Left ventricle myocardium inferior (tissue), 1 donor: Measurements from ENCODE around the gene SERP2. TPM values are rescaled to one million over a fixed set of nuclear protein-coding genes. Genes with fewer than 3 reads are reported as not detected.

Source experiments
- DNase-seq: peaks from one replicate; pipeline ENCODE4 v3.0.0-alpha.2; 2020
- H3K27ac ChIP-seq: fragments of 200-600 bp; replicated peaks from 2 replicates; pipeline ENCODE4 v1.8.0; 2021
- H3K27me3 ChIP-seq: fragments of 200-600 bp; 2 replicates; pipeline ENCODE4 v1.8.0; 2021; ENCODE audit warnings: low read depth
- H3K36me3 ChIP-seq: fragments of 200-600 bp; 2 replicates; pipeline ENCODE4 v1.8.0; 2021
- H3K4me1 ChIP-seq: fragments of 200-600 bp; 2 replicates; pipeline ENCODE4 v1.8.0; 2021
- H3K4me3 ChIP-seq: fragments of 200-600 bp; 2 replicates; pipeline ENCODE4 v1.8.0; 2021; ENCODE audit warnings: mild to moderate bottlenecking, moderate library complexity
- H3K9me3 ChIP-seq: fragments of 200-600 bp; replicated peaks from 2 replicates; pipeline ENCODE4 v1.8.0; 2021
- intact Hi-C: fragments of 100-400 bp; cut with micrococcal nuclease; formaldehyde crosslinking; loops from one replicate; pipeline ENCODE4 v1.11.0; 2022
- total RNA-seq: library from RNA; stranded (reverse); fragmentation: NEBNext Ultra II Directional; extraction: Animal tissue kit (Norgen Biotek cat#: 25700); gene quantifications from one replicate; pipeline ENCODE4 v1.2.1, GENCODE V29; 2021
- TF ChIP-seq, protein P1 (sequence below): fragments of 200-600 bp; IDR thresholded peaks from 2 replicates; pipeline ENCODE4 v1.8.0; 2021; ENCODE audit warnings: antibody characterized with exemption, mild to moderate bottlenecking, borderline replicate concordance
- donor health status: DM: no; HTN: yes; CAD: no; lungs with severe emphysema.

SERP2 gene
- total RNA-seq, 1 donor from 2014 or later, result 13.0 TPM

DNA sequence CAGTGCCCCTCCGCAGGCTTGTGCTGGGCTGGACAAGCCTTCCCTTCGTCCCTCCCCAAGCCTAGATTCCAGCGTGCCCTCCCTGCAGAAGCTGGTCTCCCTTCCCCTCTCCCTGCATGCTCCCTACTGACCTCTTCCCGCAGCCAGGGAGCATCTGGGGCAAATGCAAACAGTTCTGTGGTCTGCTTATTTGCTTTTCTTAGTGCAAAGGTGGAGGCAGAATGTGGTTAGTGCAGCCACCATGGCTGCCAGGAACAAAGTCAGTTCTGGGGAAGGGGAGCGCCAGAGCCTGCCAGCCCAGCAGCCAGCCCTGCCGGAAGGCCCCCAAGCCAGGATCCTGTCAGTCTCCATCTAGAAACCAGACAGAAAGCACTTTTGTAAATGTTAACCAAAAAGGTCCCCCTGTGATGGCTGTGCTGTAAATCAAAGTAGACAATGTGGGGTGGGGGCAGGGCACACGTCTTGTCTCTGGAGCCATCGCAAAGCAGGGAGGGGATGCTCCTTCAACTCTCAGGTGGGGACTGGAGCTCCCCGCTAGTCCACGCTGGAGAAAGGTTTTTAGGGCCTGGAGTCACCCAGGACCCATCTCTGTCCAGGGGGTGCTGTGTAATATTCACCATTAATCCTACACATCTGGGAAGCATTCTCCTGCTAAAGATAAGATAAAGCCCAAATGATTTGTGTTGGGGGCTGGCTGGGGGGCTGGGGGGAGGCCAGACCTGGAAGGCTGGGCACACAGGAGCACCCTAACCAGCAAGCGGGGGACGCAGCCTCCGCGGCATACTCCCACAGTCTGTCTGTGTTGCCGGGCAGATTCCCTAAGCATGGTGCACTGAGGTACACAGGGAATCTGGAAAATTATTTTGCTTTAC lies 30.9 kb downstream of the SERP2 start:
- TF ChIP-seq, protein P1, sequence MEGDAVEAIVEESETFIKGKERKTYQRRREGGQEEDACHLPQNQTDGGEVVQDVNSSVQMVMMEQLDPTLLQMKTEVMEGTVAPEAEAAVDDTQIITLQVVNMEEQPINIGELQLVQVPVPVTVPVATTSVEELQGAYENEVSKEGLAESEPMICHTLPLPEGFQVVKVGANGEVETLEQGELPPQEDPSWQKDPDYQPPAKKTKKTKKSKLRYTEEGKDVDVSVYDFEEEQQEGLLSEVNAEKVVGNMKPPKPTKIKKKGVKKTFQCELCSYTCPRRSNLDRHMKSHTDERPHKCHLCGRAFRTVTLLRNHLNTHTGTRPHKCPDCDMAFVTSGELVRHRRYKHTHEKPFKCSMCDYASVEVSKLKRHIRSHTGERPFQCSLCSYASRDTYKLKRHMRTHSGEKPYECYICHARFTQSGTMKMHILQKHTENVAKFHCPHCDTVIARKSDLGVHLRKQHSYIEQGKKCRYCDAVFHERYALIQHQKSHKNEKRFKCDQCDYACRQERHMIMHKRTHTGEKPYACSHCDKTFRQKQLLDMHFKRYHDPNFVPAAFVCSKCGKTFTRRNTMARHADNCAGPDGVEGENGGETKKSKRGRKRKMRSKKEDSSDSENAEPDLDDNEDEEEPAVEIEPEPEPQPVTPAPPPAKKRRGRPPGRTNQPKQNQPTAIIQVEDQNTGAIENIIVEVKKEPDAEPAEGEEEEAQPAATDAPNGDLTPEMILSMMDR, result no peak

DNA sequence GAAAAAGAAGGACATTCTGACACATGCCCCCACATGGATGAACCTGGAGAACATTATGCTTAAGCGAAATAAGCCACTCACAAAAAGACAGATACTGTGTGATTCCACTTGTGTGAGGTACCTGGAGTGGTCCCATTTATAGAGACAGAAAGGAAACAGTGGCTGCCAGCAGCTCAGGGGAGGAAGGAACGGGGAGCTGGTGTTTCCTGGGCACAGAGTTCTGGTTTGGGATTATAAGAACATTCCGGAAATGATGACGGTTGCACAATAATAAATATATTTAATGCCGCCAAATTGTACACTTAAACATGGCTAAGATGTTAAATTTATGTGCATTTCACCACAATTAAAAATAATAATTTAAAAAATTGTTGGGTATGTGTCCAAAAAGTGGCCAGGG lies 33.0 kb downstream of the SERP2 start:
- no peak overlapping the region for H3K4me3 ChIP-seq
- no peaks in the 10 kb centered on the region for H3K9me3 ChIP-seq
- no peaks in the 10 kb centered on the region for H3K27me3 ChIP-seq
- H3K27ac ChIP-seq, result no peak overlapping the region
- no peaks in the 10 kb centered on the region for H3K36me3 ChIP-seq
- peaks cover 7% of the 10 kb centered on the region for H3K4me1 ChIP-seq
- TF ChIP-seq, protein P1, result no peak
- intact Hi-C loops, result no loop called here
- DNase-seq, result no peak

More for the DNA sequence above, 30.9 kb downstream of the SERP2 start:
- Histone ChIP-seq H3K27me3 (no peaks in the 10 kb centered on the region), H3K36me3 (no peaks in the 10 kb centered on the region), H3K9me3 (no peaks in the 10 kb centered on the region), H3K4me1 (peaks cover 7% of the 10 kb centered on the region), H3K27ac (no peak overlapping the region), H3K4me3 (no peak overlapping the region)
- no peak for DNase-seq
- intact Hi-C loops, result no loop called here

DNA sequence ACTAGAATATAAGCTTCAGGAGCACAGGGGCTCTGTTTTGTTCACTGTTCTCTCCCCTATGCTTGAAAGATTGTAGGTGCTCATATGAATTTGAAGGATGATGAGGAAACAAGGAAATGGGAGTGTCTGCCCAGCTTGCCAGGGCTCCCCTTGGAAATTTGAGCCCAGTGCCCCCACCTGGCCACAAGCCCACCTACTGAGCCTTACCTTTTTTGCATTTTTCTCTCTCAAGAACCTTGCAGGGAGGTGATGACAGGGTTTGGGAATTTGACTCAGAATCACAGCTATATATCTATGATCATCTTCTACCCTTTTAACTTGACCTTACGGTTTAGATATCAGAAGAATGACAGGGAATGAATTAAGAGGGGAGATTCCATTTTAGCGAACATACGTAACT lies 33.8 kb downstream of the SERP2 start:
- intact Hi-C loops, result no loop called here
- H3K36me3 ChIP-seq, result no peaks in the 10 kb centered on the region

DNA sequence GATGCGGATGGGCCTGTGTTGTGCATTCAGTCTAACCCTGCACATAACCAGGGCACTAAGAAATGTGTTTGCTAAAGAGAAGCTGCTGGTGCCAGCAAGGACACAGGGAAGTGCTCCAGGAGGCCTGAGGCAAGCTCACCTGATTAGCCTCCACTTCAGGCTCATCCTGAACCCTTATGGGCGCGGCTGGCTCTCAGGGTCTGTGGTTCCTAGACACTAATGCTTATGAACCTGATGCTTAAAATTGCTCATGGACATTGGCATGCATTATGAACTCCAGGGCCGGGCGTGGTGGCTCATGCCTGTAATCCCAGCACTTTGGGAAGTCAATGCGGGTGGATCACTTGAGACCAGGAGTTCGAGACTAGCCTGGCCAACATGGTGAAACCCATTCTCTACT lies 34.3 kb downstream of the SERP2 start:
- TF ChIP-seq, protein P1, result no peak
- Histone ChIP-seq H3K27me3 (no peaks in the 10 kb centered on the region), H3K9me3 (no peaks in the 10 kb centered on the region), H3K4me3 (no peak overlapping the region), H3K27ac (no peak overlapping the region), H3K36me3 (no peaks in the 10 kb centered on the region), H3K4me1 (peaks cover 7% of the 10 kb centered on the region)
- DNase-seq, result no peak
- intact Hi-C loops, result no loop called here

More for the DNA sequence above, 33.8 kb downstream of the SERP2 start:
- Histone ChIP-seq H3K4me1 (peaks cover 7% of the 10 kb centered on the region), H3K4me3 (no peak overlapping the region), H3K9me3 (no peaks in the 10 kb centered on the region), H3K27ac (no peak overlapping the region), H3K27me3 (no peaks in the 10 kb centered on the region)
- TF ChIP-seq, protein P1, result no peak
- no peak for DNase-seq

DNA sequence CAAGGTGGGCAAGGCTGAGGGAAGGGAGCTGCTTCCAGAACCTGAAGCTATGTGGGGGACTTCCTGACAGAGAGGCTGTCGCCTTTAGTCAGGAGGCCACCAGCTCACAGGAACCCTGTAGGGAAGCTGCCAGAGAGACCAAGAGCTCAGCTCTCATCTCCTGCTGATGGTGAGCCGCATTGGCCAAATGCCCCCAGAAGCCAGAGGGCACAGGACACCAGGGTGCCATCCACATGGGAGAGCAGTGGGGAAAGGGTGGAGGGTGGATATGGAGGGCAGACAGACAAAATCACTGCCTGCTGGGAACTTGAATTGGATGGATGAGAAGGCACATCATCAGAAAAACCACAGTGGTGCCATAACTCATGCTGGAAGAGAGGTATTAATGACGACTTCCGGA lies 36.0 kb downstream of the SERP2 start:
- H3K4me3 ChIP-seq, result no peak overlapping the region
- H3K9me3 ChIP-seq, result no peaks in the 10 kb centered on the region
- no peaks in the 10 kb centered on the region for H3K36me3 ChIP-seq
- H3K27ac ChIP-seq, result no peak overlapping the region
- peaks cover 4% of the 10 kb centered on the region for H3K4me1 ChIP-seq
- no peaks in the 10 kb centered on the region for H3K27me3 ChIP-seq
- intact Hi-C loops, result no loop called here
- DNase-seq, result no peak
- TF ChIP-seq, protein P1, result no peak
